Activated T-helper 9 cell treated with anti-CD3 and anti-CD28 coated beads, Interleukin-2, amount 50 U/mL, for 16 hours (primary cell): ENCODE data around the gene DECR2.
"Not testable (repeated sequence)": the region's sequence is repeated elsewhere in the genome, so short reads cannot be mapped to it uniquely, and the experiment has no call there.

Experiments
- DNase-seq: peaks from one replicate; pipeline ENCODE4 v3.0.0-alpha.2; 2020; ENCODE audit warnings: low read depth

The DECR2 gene

GRCh38 chr16:367333-367903 lies 34.3 kb upstream of the DECR2 start:
- DNase-seq = no peak

- DNase-seq = no peak
These were observed 33.1 kb upstream of the DECR2 start for GRCh38 chr16:368388-369158.

GRCh38 chr16:369275-369865 lies 32.3 kb upstream of the DECR2 start:
- no peak for DNase-seq

GRCh38 chr16:369866-370436 lies 31.7 kb upstream of the DECR2 start:
- DNase-seq = no peak

- DNase-seq = peak; percentile 85
These were observed 31.2 kb upstream of the DECR2 start, which contains the start of gene MRPL28 for GRCh38 chr16:370443-370842. TSS of gene MRPL28 (minus strand) at chr16:370538. CDS start at chr16:370218, 320 bp downstream.

GRCh38 chr16:370979-371514 lies 30.6 kb upstream of the DECR2 start:
- no peak for DNase-seq

- no peak for DNase-seq
These were observed 30.0 kb upstream of the DECR2 start for GRCh38 chr16:371515-372301.

GRCh38 chr16:372302-372983 lies 29.2 kb upstream of the DECR2 start:
- DNase-seq = no peak

GRCh38 chr16:373020-373598 lies 28.6 kb upstream of the DECR2 start:
- no peak for DNase-seq

- no peak for DNase-seq
These were observed 27.7 kb upstream of the DECR2 start for GRCh38 chr16:373848-374615.

- DNase-seq = no peak
These were observed 27.1 kb upstream of the DECR2 start for GRCh38 chr16:374616-374926.

GRCh38 chr16:375212-375611 lies 26.5 kb upstream of the DECR2 start:
- DNase-seq = no peak

- DNase-seq = no peak
These were observed 25.5 kb upstream of the DECR2 start for GRCh38 chr16:375927-376816.

GRCh38 chr16:376817-377418 lies 24.8 kb upstream of the DECR2 start:
- DNase-seq = no peak

GRCh38 chr16:377419-377951 lies 24.2 kb upstream of the DECR2 start:
- DNase-seq = no peak

- not testable (repeated sequence) for DNase-seq
These were observed 23.4 kb upstream of the DECR2 start for GRCh38 chr16:378113-378820.

GRCh38 chr16:378821-379182 lies 22.9 kb upstream of the DECR2 start:
- DNase-seq = no peak
